ENCODE measurements around the gene LZTFL1. TPM values are rescaled to one million over a fixed set of nuclear protein-coding genes. Genes with fewer than 3 reads are reported as not detected.
"Not testable (repeated sequence)": the region's sequence is repeated elsewhere in the genome, so short reads cannot be mapped to it uniquely, and the experiment has no call there.

LZTFL1 gene
- total and polyA plus RNA-seq, 2 donors (not counting 1 experiment from before 2014, with no cell fraction given), result 12.4 to 28.0 TPM

- Histone ChIP-seq H3K4me1 (ENCODE audit: control insufficient read depth, extremely low read depth, insufficient read depth, low read length) (no peaks in the 10 kb centered on the region), H3K27me3 (ENCODE audit: control insufficient read depth, insufficient read depth, low read length) (peaks cover 17% of the 10 kb centered on the region), H3K4me2 (ENCODE audit: extremely low read depth, insufficient read depth, low read length) (no peak overlapping the region), H3K9ac (ENCODE audit: insufficient read depth, low read length) (no peak overlapping the region), H3K4me3 (replicated peaks in 1 of 4; ENCODE audit: control extremely low read depth in 1 of 4, insufficient read depth in 1 of 4, low read depth in 3 of 4, low read length in 4 of 4) (no peak overlapping the region), H3K79me2 (ENCODE audit: control insufficient read depth, insufficient read depth, low read length) (no peaks in the 10 kb centered on the region), H3K36me3 (ENCODE audit: control insufficient read depth, insufficient read depth, low read length) (no peaks in the 10 kb centered on the region), H3K27ac (ENCODE audit: insufficient read depth, low read length) (no peak overlapping the region), H4K20me1 (ENCODE audit: control insufficient read depth, extremely low read depth, insufficient read depth, low read length) (no peaks in the 10 kb centered on the region), H2AFZ (ENCODE audit: low read length) (no peak overlapping the region), H3K9me3 (ENCODE audit: control insufficient read depth, insufficient read depth, low read depth, low read length) (no peaks in the 10 kb centered on the region)
- no peak for TF ChIP-seq CTCF (conservative IDR thresholded peaks at IDR 0.05 in 1 of 2, IDR thresholded peaks at IDR 0.05 in 1 of 2; ENCODE audit: low read depth in 1 of 2, low read length in 2 of 2)
- DNase-seq (ENCODE audit: low read depth in 2 of 2), result no peak
Measured at GRCh38 chr3:45861043-45861719, 19.3 kb upstream of the LZTFL1 start.

GRCh38 chr3:45860481-45860880 lies 18.6 kb upstream of the LZTFL1 start:
- no peaks in the 10 kb centered on the region for H4K20me1 ChIP-seq (ENCODE audit: control insufficient read depth, extremely low read depth, insufficient read depth, low read length)
- TF ChIP-seq CTCF (conservative IDR thresholded peaks at IDR 0.05 in 1 of 2, IDR thresholded peaks at IDR 0.05 in 1 of 2; ENCODE audit: low read depth in 1 of 2, low read length in 2 of 2), result no peak
- no peak for TF ChIP-seq EZH2 (IDR thresholded peaks at IDR 0.05; ENCODE audit: low read length, missing control alignments)

GRCh38 chr3:45858809-45859543 lies 17.1 kb upstream of the LZTFL1 start:
- Histone ChIP-seq H3K27me3 (ENCODE audit: control insufficient read depth, insufficient read depth, low read length) (peaks cover 16% of the 10 kb centered on the region), H2AFZ (ENCODE audit: low read length) (no peak overlapping the region), H3K9me3 (ENCODE audit: control insufficient read depth, insufficient read depth, low read depth, low read length) (no peaks in the 10 kb centered on the region), H3K9ac (ENCODE audit: insufficient read depth, low read length) (no peak overlapping the region), H3K79me2 (ENCODE audit: control insufficient read depth, insufficient read depth, low read length) (no peaks in the 10 kb centered on the region), H3K36me3 (ENCODE audit: control insufficient read depth, insufficient read depth, low read length) (no peaks in the 10 kb centered on the region), H3K27ac (ENCODE audit: insufficient read depth, low read length) (no peak overlapping the region), H3K4me3 (replicated peaks in 1 of 4; ENCODE audit: control extremely low read depth in 1 of 4, insufficient read depth in 1 of 4, low read depth in 3 of 4, low read length in 4 of 4) (no peak overlapping the region), H3K4me1 (ENCODE audit: control insufficient read depth, extremely low read depth, insufficient read depth, low read length) (no peaks in the 10 kb centered on the region), H3K4me2 (ENCODE audit: extremely low read depth, insufficient read depth, low read length) (no peak overlapping the region), H4K20me1 (ENCODE audit: control insufficient read depth, extremely low read depth, insufficient read depth, low read length) (no peaks in the 10 kb centered on the region)
- DNase-seq (ENCODE audit: low read depth in 2 of 2), result no peak
- TF ChIP-seq CTCF (conservative IDR thresholded peaks at IDR 0.05 in 1 of 2, IDR thresholded peaks at IDR 0.05 in 1 of 2; ENCODE audit: low read depth in 1 of 2, low read length in 2 of 2) (no peak), EZH2 (IDR thresholded peaks at IDR 0.05; ENCODE audit: low read length, missing control alignments) (no peak)

More at GRCh38 chr3:45860481-45860880, 18.6 kb upstream of the LZTFL1 start:
- DNase-seq (ENCODE audit: low read depth in 2 of 2), result no peak
- Histone ChIP-seq H3K79me2 (ENCODE audit: control insufficient read depth, insufficient read depth, low read length) (no peaks in the 10 kb centered on the region), H3K4me3 (replicated peaks in 1 of 4; ENCODE audit: control extremely low read depth in 1 of 4, insufficient read depth in 1 of 4, low read depth in 3 of 4, low read length in 4 of 4) (no peak overlapping the region), H3K9me3 (ENCODE audit: control insufficient read depth, insufficient read depth, low read depth, low read length) (no peaks in the 10 kb centered on the region), H3K27me3 (ENCODE audit: control insufficient read depth, insufficient read depth, low read length) (peaks cover 16% of the 10 kb centered on the region), H2AFZ (ENCODE audit: low read length) (no peak overlapping the region), H3K4me1 (ENCODE audit: control insufficient read depth, extremely low read depth, insufficient read depth, low read length) (no peaks in the 10 kb centered on the region), H3K4me2 (ENCODE audit: extremely low read depth, insufficient read depth, low read length) (no peak overlapping the region), H3K36me3 (ENCODE audit: control insufficient read depth, insufficient read depth, low read length) (no peaks in the 10 kb centered on the region), H3K27ac (ENCODE audit: insufficient read depth, low read length) (no peak overlapping the region), H3K9ac (ENCODE audit: insufficient read depth, low read length) (no peak overlapping the region)

GRCh38 chr3:45857024-45857423 lies 15.1 kb upstream of the LZTFL1 start:
- H3K4me2 ChIP-seq (ENCODE audit: extremely low read depth, insufficient read depth, low read length); H3K4me1 ChIP-seq (ENCODE audit: control insufficient read depth, extremely low read depth, insufficient read depth, low read length); DNase-seq (ENCODE audit: low read depth in 2 of 2); H4K20me1 ChIP-seq (ENCODE audit: control insufficient read depth, extremely low read depth, insufficient read depth, low read length); H3K27me3 ChIP-seq (ENCODE audit: control insufficient read depth, insufficient read depth, low read length); H3K9me3 ChIP-seq (ENCODE audit: control insufficient read depth, insufficient read depth, low read depth, low read length); H3K27ac ChIP-seq (ENCODE audit: insufficient read depth, low read length); H2AFZ ChIP-seq (ENCODE audit: low read length); H3K36me3 ChIP-seq (ENCODE audit: control insufficient read depth, insufficient read depth, low read length); H3K9ac ChIP-seq (ENCODE audit: insufficient read depth, low read length); H3K79me2 ChIP-seq (ENCODE audit: control insufficient read depth, insufficient read depth, low read length); H3K4me3 ChIP-seq (replicated peaks in 1 of 4; ENCODE audit: control extremely low read depth in 1 of 4, insufficient read depth in 1 of 4, low read depth in 3 of 4, low read length in 4 of 4): not testable (repeated sequence)

Data from fibroblast of lung (primary cell).